ENCODE measurements around the gene TMA7. TPM values are rescaled to one million over a fixed set of nuclear protein-coding genes. Genes with fewer than 3 reads are reported as not detected.

The TMA7 gene
- total and polyA plus RNA-seq, 4 donors, result 75.2 to 241 (median 113) TPM

GRCh38 chr3:48423241-48423882 lies 16.7 kb upstream of the TMA7 start (continued):
- TF ChIP-seq TAF1 (conservative IDR thresholded peaks at IDR 0.05) (no peak), SP1 (IDR thresholded peaks at IDR 0.05) (no peak), FOXA1 (IDR thresholded peaks at IDR 0.05) (no peak), ATF3 (IDR thresholded peaks at IDR 0.05) (no peak), NR2F2 (IDR thresholded peaks at IDR 0.05) (no peak)

GRCh38 chr3:48423883-48424695 lies 16.0 kb upstream of the TMA7 start:
- Histone ChIP-seq H3K4me3 (ENCODE audit: low read depth in 1 of 3, low read length in 3 of 3) (no peak overlapping the region), H3K9ac (ENCODE audit: low read depth in 1 of 2, low read length in 2 of 2) (no peak overlapping the region), H3K9me3 (ENCODE audit: control insufficient read depth in 4 of 4, low read length in 3 of 4) (no peaks in the 10 kb centered on the region), H3K36me3 (ENCODE audit: control insufficient read depth in 4 of 4, insufficient read depth in 3 of 4, low read depth in 1 of 4, low read length in 3 of 4) (peaks cover 0 to 12% (median 5%) of the 10 kb centered on the region in 4 donors), H3K4me1 (ENCODE audit: control insufficient read depth in 4 of 4, insufficient read depth in 4 of 4, low read length in 3 of 4) (peaks cover 27 to 74% (median 53%) of the 10 kb centered on the region in 4 donors), H3K27me3 (ENCODE audit: control insufficient read depth in 4 of 4, insufficient read depth in 4 of 4, low read length in 3 of 4) (no peaks in the 10 kb centered on the region), H3K27ac (ENCODE audit: low read depth in 1 of 2, low read length in 2 of 2) (no peak overlapping the region)
- WGBS, result 87% methylated on average over 27 of the region's 27 CpGs
- TF ChIP-seq HNF4A (conservative IDR thresholded peaks at IDR 0.05) (no peak), EGR1 (IDR thresholded peaks at IDR 0.05; ENCODE audit: low read depth in 2 of 2) (no peak), FOXA2 (IDR thresholded peaks at IDR 0.05) (no peak), JUND (IDR thresholded peaks at IDR 0.05) (no peak), ZBTB33 (IDR thresholded peaks at IDR 0.05) (no peak), YY1 (IDR thresholded peaks at IDR 0.05) (no peak), MAX (IDR thresholded peaks at IDR 0.05) (no peak), TAF1 (conservative IDR thresholded peaks at IDR 0.05) (no peak), RXRA (IDR thresholded peaks at IDR 0.05) (no peak), ATF3 (IDR thresholded peaks at IDR 0.05) (no peak), REST (IDR thresholded peaks at IDR 0.05) (no peak), CTCF (IDR thresholded peaks at IDR 0.05; ENCODE audit: low read depth, low read length, missing input control) (no peak), SP1 (IDR thresholded peaks at IDR 0.05) (no peak)
- no peak for DNase-seq (ENCODE audit: low spot score)

Data from liver (tissue), 9 donors.